Gastrocnemius medialis (tissue), 4 donors: Measurements from ENCODE around the gene MPRIP.
"Not testable (repeated sequence)": the region's sequence is repeated elsewhere in the genome, so short reads cannot be mapped to it uniquely, and the experiment has no call there.

Source experiments
- CTCF ChIP-seq, 5 experiments: fragments of 450-650 bp in 3 of 5; fragments of 200-600 bp in 2 of 5; sonication (generic) in 2 of 5; IDR thresholded peaks in 4 of 5; conservative IDR thresholded peaks in 1 of 5; 1 replicate in 4 of 5; 2 replicates in 1 of 5; pipeline ENCODE4 v1.5.1; 2016 to 2019; ENCODE audit warnings: antibody characterized with exemption in 5 of 5, mild to moderate bottlenecking in 3 of 5, moderate library complexity in 3 of 5
- POLR2A ChIP-seq, 2 donors: fragments of 450-650 bp; IDR thresholded peaks; one replicate each; pipeline ENCODE4 v1.6.1; 2017; ENCODE audit warnings: antibody characterized with exemption in 2 of 2, mild to moderate bottlenecking in 2 of 2, moderate library complexity in 2 of 2

- not testable (repeated sequence) for TF ChIP-seq CTCF (IDR thresholded peaks at IDR 0.05 in 4 of 5, conservative IDR thresholded peaks at IDR 0.05 in 1 of 5); POLR2A (IDR thresholded peaks at IDR 0.05)
These were observed 33.4 kb upstream of the MPRIP start for GRCh38 chr17:17008621-17009397.
